Thyroid gland (tissue), 4 donors: ENCODE measurements around the gene OSMR.

ENCODE experiments used
- CTCF ChIP-seq, 6 experiments: fragments of 200-600 bp in 3 of 6; fragments of 450-650 bp in 3 of 6; sonication (generic) in 3 of 6; IDR thresholded peaks; one replicate each; pipeline ENCODE4 v1.5.1; 2016 to 2019; ENCODE audit warnings: antibody characterized with exemption in 6 of 6, mild to moderate bottlenecking in 2 of 6, inconsistent platforms in 1 of 6, moderate library complexity in 1 of 6
- POLR2A ChIP-seq, 2 donors: fragments of 450-650 bp; IDR thresholded peaks; one replicate each; pipeline ENCODE4 v1.6.1; 2017; ENCODE audit warnings: antibody characterized with exemption in 2 of 2, mild to moderate bottlenecking in 2 of 2, moderate library complexity in 1 of 2

DNA sequence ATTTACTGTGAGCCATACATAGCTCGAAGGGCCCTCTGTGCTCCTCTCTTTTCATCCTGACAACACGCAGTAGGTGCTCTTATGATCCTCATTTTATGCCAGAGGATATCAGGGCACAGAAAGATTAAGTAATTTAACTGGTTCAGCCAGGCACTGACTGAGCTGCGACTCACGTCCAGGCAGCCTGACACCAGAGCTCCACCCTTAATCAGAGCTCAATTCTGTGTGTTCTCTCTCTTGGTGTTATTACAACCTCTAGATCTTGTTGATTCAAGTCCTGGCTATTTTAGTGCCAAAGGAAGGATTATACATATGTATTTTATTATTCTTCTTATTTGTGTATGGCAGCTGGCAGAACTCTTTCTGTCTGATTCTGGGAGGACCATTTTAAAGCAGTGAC, 59.7 kb downstream of the OSMR start:
- TF ChIP-seq CTCF (IDR thresholded peaks at IDR 0.05) = no peak
- TF ChIP-seq POLR2A (IDR thresholded peaks at IDR 0.05) = no peak
